Astrocyte of the spinal cord (primary cell): ENCODE data around the gene PP2D1.

Experiments used
- DNase-seq: peaks from one replicate; pipeline ENCODE4 v3.0.0; 2011; ENCODE audit warnings: low read depth, low spot score
- H3K4me3 ChIP-seq: 2 replicates; pipeline ENCODE4 v1.5.1; 2011; ENCODE audit warnings: low read depth, mild to moderate bottlenecking, low read length, moderate library complexity
- in situ Hi-C: cut with HindIII; loops from 2 replicates; pipeline ENCODE4 v1.10.0; 2017; ENCODE audit warnings: low sequenced_read_pairs
- TF ChIP-seq, protein P1 (sequence below): IDR thresholded peaks from 2 replicates; pipeline ENCODE4 v1.5.1; 2012; ENCODE audit warnings: low read depth, mild to moderate bottlenecking, low read length, inconsistent platforms

PP2D1 gene, protein sequence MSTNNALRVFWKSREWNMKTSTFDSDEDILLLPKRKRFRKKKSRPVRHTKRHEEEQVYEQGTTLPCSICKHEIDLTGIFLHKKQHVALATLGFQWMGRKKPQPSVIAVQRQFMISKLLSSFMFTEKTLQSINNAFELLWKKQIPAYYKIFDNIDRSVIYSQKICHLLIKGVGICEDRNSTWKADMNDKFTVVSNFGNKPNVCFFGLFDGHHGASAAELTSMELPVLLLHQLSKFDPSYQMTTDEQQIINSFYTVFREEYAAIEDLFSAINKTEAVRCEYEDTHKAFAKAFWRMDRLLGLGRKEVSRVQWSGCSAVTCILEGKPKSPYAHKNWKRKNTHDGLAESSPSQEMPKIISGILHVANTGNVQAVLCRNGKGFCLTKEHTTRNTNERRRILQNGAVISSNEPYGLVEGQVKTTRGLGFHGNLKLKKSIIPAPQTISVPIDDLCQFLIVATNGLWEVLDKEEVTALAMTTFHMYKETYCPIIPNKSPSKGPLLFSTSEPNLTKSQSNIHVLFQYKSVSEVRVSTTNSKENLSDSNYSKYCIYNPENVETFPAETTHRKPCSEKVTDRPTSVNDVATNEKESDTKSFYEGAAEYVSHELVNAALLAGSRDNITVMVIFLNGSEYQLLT

DNA sequence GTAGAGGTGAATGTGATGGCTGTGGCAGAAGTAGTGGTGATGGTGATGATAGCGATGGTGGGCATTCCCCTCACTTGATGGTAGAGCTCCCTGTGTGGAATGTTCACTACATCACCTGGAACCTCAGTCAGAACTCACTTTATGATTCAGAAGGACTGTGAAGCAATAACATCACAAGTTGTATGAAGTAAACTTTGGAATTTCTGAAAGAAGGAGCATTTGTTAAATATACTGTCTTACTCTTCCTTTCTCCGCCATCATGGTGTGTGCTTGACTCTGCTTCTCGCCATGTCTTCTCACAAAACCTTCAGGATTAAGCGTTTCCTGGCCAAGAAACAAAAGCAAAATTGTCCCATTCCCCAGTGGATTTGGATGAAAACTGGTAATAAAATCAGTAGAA, at the start of gene PP2D1:
PP2D1 (minus strand) TSS at position 101 of the 400 bp plus-strand sequence. CDS start 192 bp downstream, outside the sequence.
- TF ChIP-seq, protein P1, sequence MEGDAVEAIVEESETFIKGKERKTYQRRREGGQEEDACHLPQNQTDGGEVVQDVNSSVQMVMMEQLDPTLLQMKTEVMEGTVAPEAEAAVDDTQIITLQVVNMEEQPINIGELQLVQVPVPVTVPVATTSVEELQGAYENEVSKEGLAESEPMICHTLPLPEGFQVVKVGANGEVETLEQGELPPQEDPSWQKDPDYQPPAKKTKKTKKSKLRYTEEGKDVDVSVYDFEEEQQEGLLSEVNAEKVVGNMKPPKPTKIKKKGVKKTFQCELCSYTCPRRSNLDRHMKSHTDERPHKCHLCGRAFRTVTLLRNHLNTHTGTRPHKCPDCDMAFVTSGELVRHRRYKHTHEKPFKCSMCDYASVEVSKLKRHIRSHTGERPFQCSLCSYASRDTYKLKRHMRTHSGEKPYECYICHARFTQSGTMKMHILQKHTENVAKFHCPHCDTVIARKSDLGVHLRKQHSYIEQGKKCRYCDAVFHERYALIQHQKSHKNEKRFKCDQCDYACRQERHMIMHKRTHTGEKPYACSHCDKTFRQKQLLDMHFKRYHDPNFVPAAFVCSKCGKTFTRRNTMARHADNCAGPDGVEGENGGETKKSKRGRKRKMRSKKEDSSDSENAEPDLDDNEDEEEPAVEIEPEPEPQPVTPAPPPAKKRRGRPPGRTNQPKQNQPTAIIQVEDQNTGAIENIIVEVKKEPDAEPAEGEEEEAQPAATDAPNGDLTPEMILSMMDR, result no peak
- no peak for DNase-seq
- no peak within 1 kb of the TSS for H3K4me3 ChIP-seq
- in situ Hi-C loops, result no loop called here

DNA sequence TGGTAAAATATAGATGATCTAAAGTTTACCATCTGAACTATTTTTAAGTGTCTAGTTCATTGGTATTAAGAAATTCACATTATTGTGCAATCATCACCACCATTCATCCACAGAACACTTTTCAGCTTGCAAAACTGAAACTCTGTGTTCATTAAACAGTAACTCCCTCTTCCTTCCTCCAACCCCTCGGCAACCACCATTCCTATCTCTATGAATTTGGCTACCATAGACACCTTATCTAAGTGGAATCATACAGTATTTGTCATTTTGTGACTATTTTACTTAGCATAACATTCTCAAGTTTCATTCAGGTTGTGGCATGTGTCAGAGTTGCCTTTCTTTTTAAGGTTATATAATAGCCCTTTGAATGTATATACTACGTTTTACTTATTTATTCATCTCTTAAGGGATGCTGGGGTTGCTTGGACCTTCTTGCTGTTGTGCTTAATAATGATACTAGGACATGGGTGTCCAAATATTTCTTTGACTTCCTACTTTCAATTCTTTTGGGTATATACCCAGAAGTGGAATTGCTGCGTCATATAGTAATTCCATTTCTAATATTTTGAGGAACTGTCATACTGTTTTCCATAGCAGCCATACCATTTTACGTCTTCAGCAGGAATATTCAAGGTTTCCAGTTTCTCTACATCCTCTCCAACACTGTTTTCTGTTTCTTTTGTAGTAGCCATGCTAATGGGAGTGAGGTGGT, 49.1 kb upstream of the PP2D1 start:
- TF ChIP-seq, protein P1, result no peak
- no peak overlapping the region for H3K4me3 ChIP-seq
- DNase-seq, result no peak
- in situ Hi-C loops, result no loop called here

DNA sequence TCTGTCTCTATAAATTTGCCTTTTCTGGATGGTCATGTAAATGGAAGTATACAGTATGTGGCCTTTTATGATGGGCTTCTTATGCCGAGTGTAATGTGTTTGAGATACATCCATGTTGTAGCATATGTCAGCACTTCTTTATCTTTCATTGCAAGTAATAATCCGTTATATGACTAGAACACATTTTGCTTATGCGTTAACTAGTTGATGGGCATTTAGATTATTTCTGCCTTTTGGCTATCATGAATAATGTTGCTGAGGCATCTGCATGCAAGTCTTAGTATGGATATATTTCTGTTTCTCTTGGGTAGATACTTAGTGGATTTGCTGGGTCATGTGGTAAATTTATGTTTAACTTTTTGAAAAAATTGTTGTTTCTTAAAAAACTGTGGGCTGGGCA, 47.9 kb upstream of the PP2D1 start:
- DNase-seq, result no peak
- TF ChIP-seq, protein P1, result no peak
- in situ Hi-C loops, result no loop called here
- no peak overlapping the region for H3K4me3 ChIP-seq

DNA sequence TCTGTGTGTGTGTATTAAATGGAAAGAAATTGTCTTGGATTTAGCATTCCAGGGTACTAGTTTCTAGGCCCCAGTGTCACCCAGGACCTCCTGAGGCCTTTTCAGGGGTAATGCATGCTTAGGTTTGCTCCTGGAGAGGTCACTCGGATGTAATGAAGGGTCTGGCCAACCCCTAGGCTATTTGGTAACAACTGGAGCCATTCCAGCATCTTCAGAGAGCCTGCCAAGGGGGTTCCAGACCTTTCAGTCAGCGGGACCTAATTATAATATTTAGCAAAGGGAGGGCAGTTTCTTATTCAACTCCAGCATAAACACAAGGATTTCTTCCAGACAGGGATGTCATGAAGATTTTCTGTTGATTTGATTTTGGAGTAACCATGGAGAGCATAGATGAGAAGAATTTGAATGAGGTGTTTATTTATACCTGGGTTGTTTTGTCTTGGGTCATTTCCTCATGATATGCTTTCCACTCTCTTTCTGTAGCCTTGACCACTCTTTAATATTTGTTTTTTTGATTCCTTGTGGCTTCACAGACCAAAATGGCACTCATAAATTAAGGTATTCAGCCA, 45.6 kb upstream of the PP2D1 start:
- no peak overlapping the region for H3K4me3 ChIP-seq
- TF ChIP-seq, protein P1, result no peak
- in situ Hi-C loops, result no loop called here
- DNase-seq, result no peak

DNA sequence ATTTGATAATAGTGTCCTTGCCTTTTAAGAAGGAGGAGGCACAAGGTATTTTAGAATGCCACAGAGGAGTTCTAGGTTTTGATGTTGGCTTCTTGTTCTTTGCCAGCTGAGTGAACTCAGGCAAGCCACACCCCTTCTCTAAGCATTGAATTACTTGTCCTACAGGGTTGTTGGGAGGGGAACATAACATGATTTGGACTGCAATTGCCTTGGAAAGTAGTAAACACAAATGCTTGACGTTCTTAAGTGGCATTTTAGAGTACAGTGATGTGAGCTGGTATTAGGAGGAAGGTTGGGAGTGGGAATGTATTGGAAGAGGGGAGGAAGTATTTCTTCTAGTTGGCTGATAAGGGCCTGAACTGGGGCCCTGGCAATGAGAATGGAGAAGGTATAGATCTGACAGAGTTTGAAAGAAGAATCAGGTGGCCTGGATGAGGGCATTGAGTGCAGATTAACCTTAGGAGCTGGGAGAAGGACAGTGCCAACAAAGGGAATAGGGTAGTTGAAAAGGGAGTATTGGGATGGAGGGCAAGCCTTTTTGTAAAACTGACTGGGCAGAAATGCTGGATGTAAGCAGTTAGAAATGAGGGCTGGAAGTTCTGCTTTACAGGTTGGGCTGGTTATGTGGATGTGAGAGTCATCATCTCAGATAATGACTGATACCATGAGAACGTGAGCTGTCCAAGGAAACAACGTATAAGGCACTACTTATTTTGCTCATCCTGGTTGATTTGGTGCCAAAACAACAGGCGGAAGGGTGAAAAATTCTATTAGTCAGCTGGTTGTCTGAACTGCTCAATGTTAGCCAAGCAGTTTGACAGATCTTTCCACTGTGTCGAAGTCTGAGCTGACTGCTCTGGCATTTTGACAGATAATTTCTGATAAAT, 44.9 kb upstream of the PP2D1 start:
- peak; percentile 52 for DNase-seq
- in situ Hi-C loops, result no loop called here
- TF ChIP-seq, protein P1, result no peak
- H3K4me3 ChIP-seq, result no peak overlapping the region
